Pancreas (tissue), 10 donors: Measurements from ENCODE around the gene TTLL4. TPM values are rescaled to one million over a fixed set of nuclear protein-coding genes. Genes with fewer than 3 reads are reported as not detected.

Source experiments
- ATAC-seq, 4 donors: fragments of 200-7000 bp; cut with Tn5 transposase; one replicate each; pipeline versions ENCODE4 v1.8.0 to v1.9.1; 2020; ENCODE audit warnings: mild to moderate bottlenecking in 4 of 4, moderate library complexity in 4 of 4
- DNase-seq, 6 donors: peaks; one replicate each; pipeline ENCODE4 v3.0.0-alpha.2; 2020
- FAIRE-seq: peaks from 2 replicates; lab custom pipeline; 2012; peaks lifted over from hg19 to GRCh38; lab: Jason Lieb, UNC
- H3K27ac ChIP-seq, 4 donors: fragments of 200-600 bp; sonication (generic); 1 replicate in 3 of 4; 2 replicates in 1 of 4; pipeline versions ENCODE4 v1.5.0 to v1.8.0; 2020
- H3K27me3 ChIP-seq, 4 donors: fragments of 200-600 bp; one replicate each; pipeline ENCODE4 v1.8.0; 2021
- H3K36me3 ChIP-seq, 3 donors: fragments of 200-600 bp; sonication (generic) in 1 of 3; one replicate each; pipeline versions ENCODE4 v1.5.0 to v1.8.0; 2020 to 2021
- H3K4me1 ChIP-seq, 3 donors: fragments of 200-600 bp; one replicate each; pipeline ENCODE4 v1.8.0; 2021
- H3K4me3 ChIP-seq, 4 donors: fragments of 200-600 bp; sonication (generic) in 2 of 4; one replicate each; pipeline versions ENCODE4 v1.5.0 to v1.8.0; 2020 to 2021
- H3K9me3 ChIP-seq, 4 donors: fragments of 200-600 bp; one replicate each; pipeline ENCODE4 v1.8.0; 2021
- CTCF ChIP-seq, 4 donors: fragments of 200-600 bp; sonication (generic) in 3 of 4; IDR thresholded peaks; one replicate each; pipeline versions ENCODE4 v1.5.0 to v1.8.0; 2021; ENCODE audit warnings: antibody characterized with exemption in 4 of 4
- WGBS, 2 donors: extraction: QIAGEN DNeasy Blood & Tissue Kit; methylation state at CpG; one replicate each; pipeline ENCODE4 v1.1.7; 2013; 5-methylcytosine and 5-hydroxymethylcytosine counted together
- intact Hi-C, 3 donors: fragments of 100-400 bp; cut with DNase I; formaldehyde crosslinking; loops; one replicate each; pipeline versions ENCODE4 v1.11.1 to v1.14.2; 2022
- polyA plus RNA-seq, 2 donors: library from polyadenylated mRNA; stranded (reverse); fragments of 200-250 nt; gene quantifications; one replicate each; pipeline ENCODE4 v1.2.3, GENCODE V29; 2013
- total RNA-seq, 6 donors: library from RNA; stranded (reverse); fragmentation: NEBNext Ultra II Directional in 4 of 6; extraction: Animal tissue kit (Norgen Biotek cat#: 25700) in 4 of 6; gene quantifications; one replicate each; pipeline versions ENCODE4 v1.2.1 to v1.2.4, GENCODE V29; 2021 to 2023
- donor health status: healthy with polysubstance abuse.
- donor health status: DM: no; HTN: no; CAD: no; lungs with moderate emphysema.
- donor health status: DM: no; HTN: no; CAD: no.
- donor health status: control.
- donor health status: control.
- donor health status: Bipolar disorder and iron deficiency.
- donor health status: DM: yes; HTN: yes; CAD: no.
- donor health status: DM: no; HTN: no; CAD: no.
- donor health status: DM: no; HTN: no; CAD: no.
- donor health status: DM: yes; HTN: yes; CAD: no.

The TTLL4 gene
- total and polyA plus RNA-seq, 8 donors: 12.0 to 25.3 (median 16.0) TPM

GRCh38 chr2:218777276-218777990 lies 66.8 kb downstream of the TTLL4 start:
- peaks cover 0 to 4% (median 0%) of the 10 kb centered on the region in 3 donors for H3K4me1 ChIP-seq
- no peaks in the 10 kb centered on the region for H3K36me3 ChIP-seq
- intact Hi-C loops: no loop called here
- FAIRE-seq: no peak
- H3K27me3 ChIP-seq: no peaks in the 10 kb centered on the region
- no peak for DNase-seq
- no peaks in the 10 kb centered on the region for H3K9me3 ChIP-seq
- no peak overlapping the region for H3K4me3 ChIP-seq
- TF ChIP-seq CTCF (IDR thresholded peaks at IDR 0.05): no peak
- no peak for ATAC-seq
- no peak overlapping the region for H3K27ac ChIP-seq
- 89 to 95% methylated on average over 9 of the region's 9 CpGs for WGBS, 2 donors

- no peak overlapping the region for H3K27ac ChIP-seq
- ATAC-seq (no peak), DNase-seq (no peak), FAIRE-seq (no peak)
- intact Hi-C loops: no loop called here
- no peaks in the 10 kb centered on the region for H3K27me3 ChIP-seq
- no peaks in the 10 kb centered on the region for H3K9me3 ChIP-seq
- no peak overlapping the region for H3K4me3 ChIP-seq
- no peak for TF ChIP-seq CTCF (IDR thresholded peaks at IDR 0.05)
- H3K4me1 ChIP-seq: peaks cover 0 to 4% (median 0%) of the 10 kb centered on the region in 3 donors
- WGBS, 2 donors: 88 to 90% methylated on average over 2 of the region's 2 CpGs
- no peaks in the 10 kb centered on the region for H3K36me3 ChIP-seq
These were observed 69.4 kb downstream of the TTLL4 start for GRCh38 chr2:218780046-218780445.

- FAIRE-seq (no peak), ATAC-seq (peak in 3 of 4 donors; percentile 28 to 44 (median 33)), DNase-seq (no peak)
- H3K4me3 ChIP-seq: peak overlapping the region; percentile 55 to 69 (median 64)
- H3K9me3 ChIP-seq: no peaks in the 10 kb centered on the region
- intact Hi-C loops: no loop called here
- peak overlapping the region in 2 of 4 donors; percentile 65 to 73 for H3K27ac ChIP-seq
- WGBS, 2 donors: 36 to 39% methylated on average over 15 of the region's 15 CpGs
- no peak for TF ChIP-seq CTCF (IDR thresholded peaks at IDR 0.05)
- H3K4me1 ChIP-seq: peaks cover 0 to 4% (median 0%) of the 10 kb centered on the region in 3 donors
- no peaks in the 10 kb centered on the region for H3K27me3 ChIP-seq
- no peaks in the 10 kb centered on the region for H3K36me3 ChIP-seq
These were observed 70.4 kb downstream of the TTLL4 start for GRCh38 chr2:218780851-218781690.

GRCh38 chr2:218781691-218782527 lies 71.3 kb downstream of the TTLL4 start, which contains the start of gene CYP27A1:
Gene CYP27A1, plus strand, starts transcription at chr2:218782147. Its CDS starts 36 bp downstream, at chr2:218782183.
- Histone ChIP-seq H3K36me3 (no peaks in the 10 kb centered on the region), H3K27ac (peak within 1 kb of the TSS in 3 of 4 donors; percentile 15 to 73 (median 65)), H3K4me3 (peak within 1 kb of the TSS; percentile 55 to 69 (median 64)), H3K27me3 (no peaks in the 10 kb centered on the region), H3K4me1 (peaks cover 0 to 4% (median 0%) of the 10 kb centered on the region in 3 donors), H3K9me3 (no peaks in the 10 kb centered on the region)
- TF ChIP-seq CTCF (IDR thresholded peaks at IDR 0.05): no peak
- FAIRE-seq (no peak), ATAC-seq (peak; percentile 81 to 92 (median 90)), DNase-seq (peak; percentile 20 to 76 (median 48))
- intact Hi-C loops: no loop called here
- WGBS, 2 donors: 1% methylated on average over 73 to 76 of the region's 76 CpGs
